GM21360 (cell line): ENCODE data around the gene TM2D3.

Experiments
- ATAC-seq: cut with Tn5 transposase; IDR thresholded peaks from one replicate; pipeline ENCODE4 v1.9.1; 2021; ENCODE audit warnings: mild to moderate bottlenecking, moderate library complexity; ENCODE audit not compliant: unreplicated experiment

The TM2D3 gene

GRCh38 chr15:101609742-101610610 lies 42.2 kb downstream of the TM2D3 start:
- ATAC-seq: no peak

- ATAC-seq: no peak
Measured at GRCh38 chr15:101608201-101608600, 44.0 kb downstream of the TM2D3 start.

GRCh38 chr15:101607108-101607507 lies 45.1 kb downstream of the TM2D3 start:
- ATAC-seq: no peak

- no peak for ATAC-seq
Measured at GRCh38 chr15:101604124-101604874, 47.9 kb downstream of the TM2D3 start.

- no peak for ATAC-seq
Measured at GRCh38 chr15:101602801-101603200, 49.4 kb downstream of the TM2D3 start.

GRCh38 chr15:101600035-101600434 lies 52.1 kb downstream of the TM2D3 start:
- ATAC-seq: no peak

- no peak for ATAC-seq
Measured at GRCh38 chr15:101599091-101599490, 53.1 kb downstream of the TM2D3 start.

- ATAC-seq: no peak
Measured at GRCh38 chr15:101597360-101597928, 54.7 kb downstream of the TM2D3 start.

- no peak for ATAC-seq
Measured at GRCh38 chr15:101596633-101597032, 55.5 kb downstream of the TM2D3 start.
